CD4-positive, alpha-beta T cell treated with Interleukin-10 for 1 hour (primary cell): ENCODE results near the gene HOXB3.

Experiments
- DNase-seq: peaks from one replicate; pipeline ENCODE4 v3.0.0-alpha.2; 2020

Gene HOXB3

DNA sequence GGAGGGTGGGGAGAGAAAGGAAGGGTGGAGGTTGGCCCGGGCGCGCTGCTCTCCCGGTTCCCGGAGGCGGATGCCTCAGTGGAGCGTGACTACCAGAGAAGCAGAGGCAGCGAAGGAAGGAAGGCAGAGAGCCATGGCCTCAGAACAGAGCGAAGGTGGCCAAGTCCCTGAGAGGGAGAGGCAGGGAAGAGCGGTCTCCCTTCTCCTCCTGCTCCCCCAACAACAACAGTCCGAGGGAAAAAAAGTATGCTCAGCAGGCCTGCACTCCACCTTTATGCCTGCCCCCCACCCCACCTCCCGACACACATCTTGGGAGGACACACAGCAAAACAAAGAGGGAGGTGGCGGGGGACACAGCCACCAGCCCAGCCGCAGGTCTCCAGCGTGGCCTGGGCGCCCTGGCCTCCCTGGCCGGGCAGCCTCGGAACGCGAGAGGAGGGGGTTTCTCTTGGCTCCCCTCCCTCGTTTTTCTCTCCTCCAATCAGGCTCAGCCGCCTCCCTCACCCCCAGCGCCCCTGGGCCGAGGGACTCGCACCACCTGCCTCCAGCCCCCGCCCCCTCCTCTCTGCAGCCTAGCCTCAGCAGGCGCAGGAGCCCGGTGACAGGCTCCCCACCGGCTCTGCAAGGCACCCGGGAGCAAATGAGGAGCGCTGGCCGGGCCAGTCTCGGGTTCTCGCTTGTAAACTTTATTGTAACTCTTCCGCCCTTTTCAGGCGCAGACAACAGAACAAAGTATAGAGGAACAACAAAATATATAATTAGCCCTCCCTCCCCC lies 21.8 kb upstream of the HOXB3 start:
- no peak for DNase-seq

GRCh38 chr17:48611213-48611612 lies 21.2 kb upstream of the HOXB3 start:
- DNase-seq: no peak

GRCh38 chr17:48610282-48611211 lies 20.5 kb upstream of the HOXB3 start, which contains the start of gene HOXB7:
TSS of gene HOXB7 (minus strand) at chr17:48611017. CDS start at chr17:48610918, 99 bp downstream.
- DNase-seq: peak; percentile 65

DNA sequence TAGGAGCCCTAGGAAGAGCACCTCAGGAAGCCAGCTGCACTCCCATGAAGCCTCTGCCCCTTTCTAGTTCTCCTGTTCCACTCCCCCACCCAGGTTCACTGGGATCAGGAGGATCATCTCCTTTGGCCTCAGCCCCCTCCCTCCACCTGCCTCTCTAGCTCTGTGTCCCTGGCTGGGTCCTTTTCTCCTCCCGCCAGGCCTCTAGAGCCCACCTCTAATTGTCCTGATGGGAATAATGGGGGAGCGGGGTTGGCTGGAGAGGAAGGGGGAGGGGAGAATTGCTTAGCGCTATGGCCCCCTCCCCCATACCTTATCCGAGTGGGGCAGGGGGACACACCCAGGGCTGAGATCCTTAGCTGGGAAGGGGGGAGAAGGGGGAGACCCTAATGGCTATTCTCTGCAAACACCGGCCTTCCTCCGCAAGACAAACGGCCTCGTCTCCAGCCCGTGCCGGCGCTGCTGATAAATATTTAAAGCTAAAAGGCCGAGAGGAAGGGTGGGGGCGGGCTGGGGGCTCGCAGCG lies 19.8 kb upstream of the HOXB3 start:
- DNase-seq: no peak

DNA sequence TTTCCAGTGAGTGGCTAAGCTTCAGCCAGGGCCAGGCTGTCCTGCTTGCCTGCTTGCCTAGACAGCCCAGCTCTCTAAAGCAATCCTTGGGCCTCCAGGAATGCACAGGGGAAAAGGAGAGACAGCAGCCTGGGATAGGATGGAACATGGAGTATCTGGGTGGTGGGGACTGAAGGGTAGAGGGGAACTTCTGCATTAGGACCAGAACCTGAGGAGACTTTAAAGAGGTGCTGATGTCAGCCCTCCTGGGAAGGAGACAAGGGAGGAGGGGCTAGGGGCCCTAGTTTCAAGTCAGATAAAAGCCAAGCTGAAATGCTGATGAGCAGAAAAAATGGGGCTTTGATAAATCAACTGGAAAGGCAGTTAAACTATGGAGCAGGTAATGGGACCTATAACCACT lies 19.0 kb upstream of the HOXB3 start:
- no peak for DNase-seq

DNA sequence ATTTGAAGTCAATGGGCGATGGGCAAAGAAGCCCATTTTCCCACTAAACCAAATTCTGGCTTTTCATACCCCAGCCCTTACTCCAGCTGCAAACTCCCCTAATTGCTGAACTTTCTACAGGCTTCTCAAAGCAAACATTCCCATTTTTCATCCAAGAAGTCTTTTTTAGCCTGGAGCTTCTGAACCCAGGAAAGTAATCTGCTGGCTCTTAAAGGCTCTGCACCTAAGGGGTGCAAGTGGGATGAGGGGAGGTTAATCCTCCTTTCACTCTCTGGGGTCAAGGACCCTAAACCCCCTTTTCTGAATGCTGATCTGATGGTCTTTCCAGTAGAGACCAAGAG lies 18.4 kb upstream of the HOXB3 start:
- no peak for DNase-seq

- no peak for DNase-seq
Observed at GRCh38 chr17:48606892-48607614, 17.0 kb upstream of the HOXB3 start.

DNA sequence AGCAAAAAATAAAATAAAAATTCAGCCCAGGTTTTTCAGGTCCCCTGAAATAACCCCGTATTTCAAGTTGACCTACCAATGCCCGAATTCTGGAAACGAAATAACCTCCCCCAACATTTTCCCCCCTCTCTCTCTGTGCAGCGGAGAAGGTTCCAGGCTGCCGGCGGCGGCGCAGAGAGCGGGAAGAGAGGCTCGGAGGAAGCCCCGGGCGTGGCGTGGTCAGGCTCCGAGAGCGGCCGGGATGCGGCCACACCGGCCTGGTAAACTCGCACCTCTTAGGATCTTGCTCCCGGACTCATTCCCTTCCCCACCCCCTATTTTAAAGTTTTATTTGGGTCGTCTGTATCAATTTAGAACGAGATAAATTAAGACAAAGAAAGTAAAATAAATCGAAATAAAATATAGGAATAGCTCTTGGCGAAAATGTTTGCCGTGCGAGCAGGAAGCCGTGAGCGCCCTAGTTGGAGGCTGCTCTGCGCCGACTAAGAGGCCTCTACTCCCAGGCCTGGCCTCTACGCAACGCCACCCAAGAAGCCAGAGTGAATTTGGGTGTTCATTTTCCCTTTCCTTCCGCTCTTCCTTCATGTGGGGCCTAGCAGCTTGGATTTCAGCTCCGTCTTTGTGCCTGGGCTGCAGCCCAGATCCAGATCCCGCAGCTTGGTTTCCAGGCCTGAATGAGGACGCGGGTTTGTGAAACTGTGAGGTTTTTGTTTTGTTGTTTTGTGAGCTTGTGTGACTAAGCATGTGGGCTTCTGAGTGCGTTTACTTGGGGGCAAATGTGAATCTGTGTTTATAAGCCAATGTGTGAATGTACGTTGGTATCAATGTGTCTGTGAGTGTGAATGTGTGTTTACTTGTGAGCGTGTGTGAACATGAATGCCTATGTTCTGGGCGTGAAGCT lies 16.2 kb upstream of the HOXB3 start:
- DNase-seq: no peak

GRCh38 chr17:48605409-48605919 lies 15.4 kb upstream of the HOXB3 start:
- no peak for DNase-seq

GRCh38 chr17:48604770-48605329 lies 14.8 kb upstream of the HOXB3 start, which contains the start of gene HOXB6:
TSS of gene HOXB6 (minus strand) at chr17:48604986. CDS start at chr17:48598150, 6,836 bp downstream.
- no peak for DNase-seq

DNA sequence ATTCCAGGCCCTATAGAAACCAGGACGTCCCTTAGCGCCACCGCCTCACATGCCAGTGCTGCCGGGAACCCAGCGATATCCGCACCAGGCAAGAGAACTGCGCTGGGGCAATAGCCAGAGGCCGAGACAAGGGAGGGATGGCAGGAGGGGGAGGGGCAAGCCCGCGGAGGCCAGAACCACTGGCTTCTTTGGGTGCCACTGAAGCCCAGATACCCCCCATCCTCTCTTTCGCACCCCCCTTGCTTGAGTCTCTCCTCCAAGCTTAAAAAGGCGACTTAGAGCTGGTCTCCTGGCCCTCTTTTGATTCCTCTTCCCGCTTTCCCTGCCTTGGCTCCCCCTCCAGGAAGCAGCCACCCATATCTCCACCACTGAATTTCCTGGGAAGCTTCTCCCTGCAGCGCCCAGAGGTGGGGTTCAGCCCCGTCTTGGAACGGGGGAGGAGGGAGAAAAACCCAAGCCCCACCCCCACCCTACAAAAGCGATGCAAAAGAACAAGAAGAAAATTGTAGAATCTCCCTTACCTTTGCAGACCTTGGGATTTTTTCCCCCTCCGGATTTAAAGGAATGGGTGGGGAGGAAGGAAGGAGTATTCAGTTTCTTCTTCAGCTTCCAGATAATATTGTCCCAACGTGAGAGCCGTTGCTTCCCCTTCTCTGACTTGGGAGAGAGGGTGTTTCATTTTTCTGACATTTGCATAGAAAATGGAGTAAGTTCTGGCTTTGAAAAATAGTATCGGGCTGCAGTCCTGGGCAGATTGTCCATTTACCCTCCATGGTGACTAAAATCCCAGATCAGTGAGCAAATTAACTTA lies 14.1 kb upstream of the HOXB3 start:
- no peak for DNase-seq

GRCh38 chr17:48601539-48602425 lies 11.7 kb upstream of the HOXB3 start:
- no peak for DNase-seq

DNA sequence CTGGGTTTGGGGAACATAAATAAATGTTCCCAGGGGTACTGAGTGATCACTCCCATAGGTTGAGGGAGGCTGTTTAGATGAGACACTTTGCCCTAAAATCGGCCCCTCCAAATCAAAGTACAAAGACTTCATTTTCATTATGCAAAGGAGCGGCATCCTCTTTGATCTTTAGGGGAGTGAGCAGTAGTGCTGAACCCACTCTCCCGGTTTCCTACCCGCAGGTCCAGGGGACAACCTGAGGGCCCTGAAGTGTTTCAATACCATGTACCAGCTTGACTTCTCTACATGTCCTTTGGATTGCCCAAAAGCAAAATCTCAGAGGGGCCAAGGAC lies 11.1 kb upstream of the HOXB3 start:
- no peak for DNase-seq

GRCh38 chr17:48600244-48601098 lies 10.4 kb upstream of the HOXB3 start:
- no peak for DNase-seq

DNA sequence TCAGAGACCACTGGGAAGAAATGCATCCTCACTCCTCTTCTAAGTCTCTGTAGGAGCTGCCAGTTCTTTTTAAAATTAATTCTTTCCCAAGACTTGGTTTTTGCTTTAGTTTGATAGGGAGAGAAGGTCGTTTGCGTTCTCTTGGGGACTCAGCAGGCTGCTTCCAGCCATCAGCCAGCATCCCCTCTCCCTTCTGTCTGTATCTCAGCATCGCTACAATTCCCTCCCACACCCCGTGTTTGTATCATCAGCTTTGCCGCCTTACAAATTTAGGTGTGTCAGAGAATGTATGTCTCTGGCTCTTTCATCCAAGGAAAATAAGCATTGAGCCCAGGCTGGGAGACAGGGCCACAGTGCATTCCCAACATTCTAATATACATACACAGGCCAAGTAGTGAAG lies 9.3 kb upstream of the HOXB3 start:
- no peak for DNase-seq

DNA sequence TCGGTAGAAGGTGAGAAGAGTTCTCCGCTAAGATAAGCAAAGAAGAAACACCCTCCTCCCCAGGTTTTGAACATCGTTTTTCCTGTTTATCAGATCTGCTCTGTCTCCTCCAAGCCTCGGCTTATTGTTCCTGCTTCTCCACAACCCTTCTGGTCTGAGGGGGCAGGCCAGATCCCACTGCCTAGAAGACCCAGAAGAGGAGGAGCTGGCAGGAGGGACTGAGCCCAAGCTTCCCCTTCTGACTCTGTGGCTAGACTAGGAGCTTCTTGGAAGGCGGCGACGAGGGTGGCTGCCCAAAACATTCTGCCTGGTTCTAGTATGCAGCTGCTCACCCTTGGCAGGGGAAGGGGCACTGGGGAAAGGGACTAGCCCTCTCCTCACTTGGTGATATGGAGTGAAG lies 8.7 kb upstream of the HOXB3 start:
- DNase-seq: no peak

- DNase-seq: peak; percentile 47
Observed at GRCh38 chr17:48597778-48598631, 8.0 kb upstream of the HOXB3 start.

DNA sequence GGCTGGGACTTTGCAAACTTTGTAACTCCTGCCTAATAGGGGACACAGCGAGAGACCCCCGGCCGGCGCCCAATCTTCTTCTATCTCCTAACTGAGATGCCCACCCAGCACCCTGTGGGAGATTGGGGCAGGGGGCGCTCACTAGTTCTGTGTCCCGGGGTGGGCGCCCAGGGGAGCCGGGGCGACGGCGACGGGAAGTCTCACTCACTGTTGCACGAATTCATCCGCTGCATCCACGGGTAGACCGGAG lies 7.4 kb upstream of the HOXB3 start:
- DNase-seq: no peak
